SK-N-MC (cell line): ENCODE results near the gene PACSIN2.

Source experiments
- EZH2 ChIP-seq: fragments of 200-600 bp; sonication (generic); IDR thresholded peaks from one replicate; pipeline ENCODE4 v1.6.1; 2017; ENCODE audit warnings: antibody characterized with exemption
- FOXP2 ChIP-seq: optimal IDR thresholded peaks from 2 replicates; pipeline ENCODE3; 2011; ENCODE audit warnings: mild to moderate bottlenecking, moderate library complexity; ENCODE audit not compliant: insufficient read depth; ENCODE audit errors: extremely low read length, control extremely low read depth
- POLR2AphosphoS5 ChIP-seq: IDR thresholded peaks from 2 replicates; pipeline ENCODE4 v1.6.1; 2012; ENCODE audit warnings: mild to moderate bottlenecking, low read depth, low read length, borderline replicate concordance

GRCh38 chr22:42959576-42960509 is 55.1 kb downstream of the PACSIN2 start:
- TF ChIP-seq POLR2AphosphoS5 (no peak), EZH2 (no peak), FOXP2 (no peak)
